NOMO-1 treated with dmso at 0.1 percent for 144 hours (cell line): Measurements from ENCODE around the gene MBNL2.
A peak's percentile ranks its signal among the peaks of the same experiment; 100 is the strongest.

ENCODE experiments used
- DNase-seq: peaks from one replicate; lab custom pipeline; 2025; ENCODE audit not compliant: unreplicated experiment; lab: John Stamatoyannopoulos, UW

Gene MBNL2

GRCh38 chr13:97371486-97372109 lies 149.5 kb downstream of the MBNL2 start:
- no peak for DNase-seq

- DNase-seq: no peak
Measured at GRCh38 chr13:97372936-97373335, 150.8 kb downstream of the MBNL2 start.

- DNase-seq: no peak
Measured at GRCh38 chr13:97373787-97374186, 151.7 kb downstream of the MBNL2 start.

GRCh38 chr13:97376981-97377380 lies 154.8 kb downstream of the MBNL2 start:
- no peak for DNase-seq

GRCh38 chr13:97379386-97379785 lies 157.3 kb downstream of the MBNL2 start:
- no peak for DNase-seq

- no peak for DNase-seq
Measured at GRCh38 chr13:97380696-97381095, 158.6 kb downstream of the MBNL2 start.

GRCh38 chr13:97381189-97381588 lies 159.1 kb downstream of the MBNL2 start:
- DNase-seq: no peak

- DNase-seq: no peak
Measured at GRCh38 chr13:97382276-97382675, 160.1 kb downstream of the MBNL2 start.

- peak; percentile 11 for DNase-seq
Measured at GRCh38 chr13:97384371-97384770, 162.2 kb downstream of the MBNL2 start.

- no peak for DNase-seq
Measured at GRCh38 chr13:97385146-97385545, 163.0 kb downstream of the MBNL2 start.

- DNase-seq: no peak
Measured at GRCh38 chr13:97385854-97386253, 163.7 kb downstream of the MBNL2 start.

- DNase-seq: peak; percentile 56
Measured at GRCh38 chr13:97386801-97387484, 164.8 kb downstream of the MBNL2 start.

- DNase-seq: peak; percentile 27
Measured at GRCh38 chr13:97387485-97387839, 165.3 kb downstream of the MBNL2 start.

GRCh38 chr13:97387890-97388289 lies 165.8 kb downstream of the MBNL2 start:
- DNase-seq: no peak

GRCh38 chr13:97388373-97388772 lies 166.2 kb downstream of the MBNL2 start:
- peak; percentile 14 for DNase-seq

- DNase-seq: no peak
Measured at GRCh38 chr13:97390941-97391600, 168.9 kb downstream of the MBNL2 start.

GRCh38 chr13:97392020-97392419 lies 169.9 kb downstream of the MBNL2 start:
- DNase-seq: no peak

- DNase-seq: no peak
Measured at GRCh38 chr13:97394542-97394941, 172.4 kb downstream of the MBNL2 start.

- DNase-seq: no peak
Measured at GRCh38 chr13:97395447-97396136, 173.5 kb downstream of the MBNL2 start.

- DNase-seq: no peak
Measured at GRCh38 chr13:97397267-97397666, 175.1 kb downstream of the MBNL2 start.

GRCh38 chr13:97401421-97401820 lies 179.3 kb downstream of the MBNL2 start:
- no peak for DNase-seq
